ENCODE results near the gene PRELID1.
"Not testable (repeated sequence)": the region's sequence is repeated elsewhere in the genome, so short reads cannot be mapped to it uniquely, and the experiment has no call there.

PRELID1 gene

DNA sequence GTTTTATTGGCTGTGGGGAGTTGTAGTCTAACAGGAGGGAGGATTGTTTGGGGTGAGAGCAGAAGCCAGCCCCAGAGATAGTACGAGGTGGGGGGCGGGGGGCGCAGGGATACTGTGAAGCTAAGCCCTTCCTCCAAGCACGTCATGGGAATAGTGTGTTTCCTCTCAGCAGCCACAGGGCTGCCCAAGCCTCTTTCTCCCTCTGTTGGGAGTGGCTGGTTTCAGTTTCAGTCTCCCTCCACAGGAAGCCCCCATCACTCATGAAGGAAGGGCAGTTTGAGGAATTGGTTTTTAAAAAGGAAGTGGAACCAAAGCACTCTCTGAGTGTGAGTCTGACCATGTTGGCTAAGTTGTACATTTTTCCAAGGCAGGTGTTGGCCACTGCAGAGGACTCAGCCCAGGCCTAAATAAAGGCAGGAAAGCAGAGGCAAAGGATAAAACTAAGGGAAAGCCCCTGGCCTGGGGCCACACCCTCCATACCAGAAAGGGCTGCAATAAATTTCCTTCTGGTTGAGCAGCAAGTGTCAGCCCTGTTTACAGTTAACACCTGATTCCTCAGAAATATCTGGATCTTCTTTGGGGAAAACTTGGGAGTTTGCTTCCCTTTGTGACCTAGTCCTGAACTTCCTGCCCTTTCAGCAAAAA, 3.2 kb upstream of the PRELID1 start:
- no peak for DNase-seq (ENCODE audit: low read depth)

GRCh38 chr5:177300951-177301350, 2.6 kb upstream of the PRELID1 start:
- DNase-seq (ENCODE audit: low read depth) = no peak

- DNase-seq (ENCODE audit: low read depth) = no peak
These were observed 2.0 kb upstream of the PRELID1 start for GRCh38 chr5:177301503-177302165.

- DNase-seq (ENCODE audit: low read depth) = no peak
These were observed 1.1 kb upstream of the PRELID1 start for GRCh38 chr5:177302354-177303110.

DNA sequence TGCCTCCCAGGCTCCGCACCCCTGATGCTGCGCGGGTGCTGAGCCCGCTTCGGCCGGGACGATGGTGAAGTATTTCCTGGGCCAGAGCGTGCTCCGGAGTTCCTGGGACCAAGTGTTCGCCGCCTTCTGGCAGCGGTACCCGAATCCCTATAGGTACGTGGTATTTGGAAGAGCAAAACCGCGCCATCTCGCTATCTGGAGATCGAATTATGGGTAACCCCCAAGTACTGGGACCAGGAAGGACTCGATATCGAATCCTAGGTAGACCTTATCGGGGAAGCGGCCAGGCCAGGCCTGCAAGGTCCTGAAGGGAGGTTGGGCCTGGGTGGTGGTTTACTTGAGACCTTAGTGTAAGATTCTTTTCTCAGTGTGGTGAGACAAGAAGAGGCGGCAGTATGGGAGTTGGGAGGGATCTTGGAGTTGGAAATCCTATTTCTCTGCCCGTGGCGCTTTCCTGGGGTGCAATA, 359 bp downstream of the PRELID1 start:
- no peak for DNase-seq (ENCODE audit: low read depth)

DNA sequence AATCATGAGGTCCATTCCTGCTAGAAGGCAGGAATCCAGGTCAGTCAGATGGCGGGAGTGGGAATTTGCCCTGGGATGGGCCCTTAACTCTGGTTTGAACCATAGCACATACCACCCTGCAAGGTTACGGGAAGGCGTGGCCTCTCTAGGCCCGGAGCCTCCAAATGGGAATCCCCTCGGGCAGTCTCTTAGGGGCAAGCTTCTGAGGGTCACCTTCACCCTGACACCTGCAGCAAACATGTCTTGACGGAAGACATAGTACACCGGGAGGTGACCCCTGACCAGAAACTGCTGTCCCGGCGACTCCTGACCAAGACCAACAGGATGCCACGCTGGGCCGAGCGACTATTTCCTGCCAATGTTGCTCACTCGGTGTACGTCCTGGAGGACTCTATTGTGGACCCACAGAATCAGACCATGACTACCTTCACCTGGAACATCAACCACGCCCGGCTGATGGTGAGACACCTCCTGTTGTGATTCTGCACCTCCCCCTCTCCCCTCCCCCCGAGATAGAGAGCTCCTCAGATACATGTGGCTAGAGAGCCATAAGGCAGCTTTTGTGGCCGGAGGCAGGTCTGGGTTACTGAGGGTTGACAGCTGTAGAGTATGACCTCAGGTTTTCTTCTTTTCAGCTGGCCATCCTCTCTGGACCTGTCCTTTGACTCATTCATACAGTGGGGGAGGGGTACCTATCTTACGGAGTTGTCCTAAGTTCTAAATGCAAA, 957 bp downstream of the PRELID1 start:
- no peak for DNase-seq (ENCODE audit: low read depth)

DNA sequence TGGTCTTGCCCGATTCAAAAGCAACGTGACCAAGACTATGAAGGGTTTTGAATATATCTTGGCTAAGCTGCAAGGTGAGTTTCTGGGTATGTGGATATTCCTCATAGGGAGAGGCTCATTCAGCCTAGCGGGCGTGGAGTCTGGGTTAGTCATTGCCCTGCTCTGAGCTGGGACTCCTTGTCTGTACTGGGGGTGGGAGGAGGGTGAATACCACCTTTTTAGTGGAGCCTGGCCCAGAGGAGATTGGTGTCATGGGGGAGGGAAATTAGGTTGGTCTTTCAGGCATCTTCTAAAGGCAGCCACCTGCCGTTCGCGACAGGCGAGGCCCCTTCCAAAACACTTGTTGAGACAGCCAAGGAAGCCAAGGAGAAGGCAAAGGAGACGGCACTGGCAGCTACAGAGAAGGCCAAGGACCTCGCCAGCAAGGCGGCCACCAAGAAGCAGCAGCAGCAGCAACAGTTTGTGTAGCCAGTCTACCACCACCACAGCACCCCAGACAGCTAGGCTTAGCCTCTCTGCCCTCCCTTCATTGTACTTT, 2.6 kb downstream of the PRELID1 start:
- not testable (repeated sequence) for DNase-seq (ENCODE audit: low read depth)

DNA sequence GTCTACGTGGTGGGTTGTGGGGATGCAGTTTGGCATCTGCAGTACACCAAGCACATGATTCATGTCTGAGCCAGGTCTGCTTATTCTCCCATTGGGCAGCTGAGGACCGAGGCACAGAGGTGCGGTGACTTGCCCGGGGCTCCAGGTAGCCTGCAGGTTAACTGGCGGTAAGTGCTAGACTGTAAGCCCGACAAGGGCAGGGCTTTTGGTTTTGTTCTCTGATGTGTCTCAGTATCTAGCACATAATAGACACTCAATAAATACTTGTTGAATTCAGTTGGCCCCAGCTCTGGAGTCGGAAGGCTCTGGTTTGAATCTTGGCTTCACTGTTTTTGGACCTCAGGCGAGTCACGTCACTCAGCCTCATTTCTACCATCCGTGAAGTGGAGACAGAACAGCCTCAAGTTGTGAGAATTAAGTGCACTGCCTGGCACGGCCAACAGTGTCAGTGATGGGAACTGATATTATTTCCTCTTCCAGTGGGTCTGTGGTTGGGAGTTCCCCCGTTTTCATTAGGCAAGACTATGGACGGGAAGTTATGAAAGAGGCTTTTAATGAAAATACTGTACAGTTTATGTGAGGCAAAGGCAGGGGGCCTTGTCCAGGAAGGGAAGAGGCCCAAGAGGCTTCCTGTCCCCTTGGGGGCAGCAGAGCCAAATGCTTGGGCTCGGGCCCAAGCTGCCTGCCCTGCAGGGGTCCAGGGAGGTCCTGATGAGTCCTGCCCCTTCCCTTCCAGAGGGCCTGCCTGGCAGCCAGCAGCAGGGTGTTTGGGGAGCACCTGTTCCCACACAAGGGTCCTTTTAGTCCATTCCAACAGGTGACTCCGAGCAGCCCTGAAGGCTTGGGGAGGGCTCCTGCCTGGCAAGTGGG, 3.3 kb downstream of the PRELID1 start:
- no peak for DNase-seq (ENCODE audit: low read depth)

DNA sequence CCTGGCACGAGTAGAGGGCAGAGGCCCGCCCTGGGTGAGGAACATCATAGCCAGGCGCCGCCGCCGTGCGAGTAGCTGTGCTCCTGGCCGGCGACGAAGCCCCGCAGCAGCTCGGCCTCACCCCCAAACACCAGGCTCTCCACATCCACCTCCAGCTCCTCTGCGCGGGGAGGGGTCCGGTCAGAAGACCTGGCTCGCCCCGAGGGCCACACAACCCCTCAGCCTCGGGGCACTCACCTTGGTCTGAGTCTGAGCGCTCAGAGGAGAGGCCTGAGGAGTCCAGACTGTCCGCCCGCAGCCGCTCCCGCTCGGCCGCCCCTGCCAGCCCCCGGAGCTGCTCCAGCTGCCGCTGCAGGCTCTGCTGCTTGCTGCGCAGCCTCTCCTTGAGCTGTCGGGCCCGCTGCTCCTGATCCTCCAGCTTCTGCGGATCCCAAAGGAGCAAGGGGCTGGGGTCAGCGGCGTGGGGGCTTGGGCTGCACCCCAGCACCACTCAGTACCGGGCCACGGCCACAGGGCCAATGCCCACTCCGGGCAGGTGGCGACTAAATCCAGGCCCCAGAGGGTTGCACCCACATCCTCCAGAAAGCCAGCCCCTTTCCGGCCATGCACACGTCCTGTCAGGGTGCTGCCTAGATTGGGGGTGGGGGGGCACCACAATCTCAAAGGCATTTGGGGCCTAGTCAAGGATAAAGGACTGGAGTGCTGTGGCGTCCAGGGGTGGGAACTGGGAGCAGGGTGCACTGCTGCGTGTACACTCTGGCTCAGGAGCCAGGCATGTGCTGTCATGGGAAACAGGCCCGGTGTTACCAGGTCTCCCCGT, 4.2 kb downstream of the PRELID1 start:
- DNase-seq (ENCODE audit: low read depth) = no peak

- DNase-seq (ENCODE audit: low read depth) = no peak
These were observed 5.1 kb downstream of the PRELID1 start for GRCh38 chr5:177308740-177309139.

GRCh38 chr5:177309351-177310191, 6.0 kb downstream of the PRELID1 start:
- no peak for DNase-seq (ENCODE audit: low read depth)

DNA sequence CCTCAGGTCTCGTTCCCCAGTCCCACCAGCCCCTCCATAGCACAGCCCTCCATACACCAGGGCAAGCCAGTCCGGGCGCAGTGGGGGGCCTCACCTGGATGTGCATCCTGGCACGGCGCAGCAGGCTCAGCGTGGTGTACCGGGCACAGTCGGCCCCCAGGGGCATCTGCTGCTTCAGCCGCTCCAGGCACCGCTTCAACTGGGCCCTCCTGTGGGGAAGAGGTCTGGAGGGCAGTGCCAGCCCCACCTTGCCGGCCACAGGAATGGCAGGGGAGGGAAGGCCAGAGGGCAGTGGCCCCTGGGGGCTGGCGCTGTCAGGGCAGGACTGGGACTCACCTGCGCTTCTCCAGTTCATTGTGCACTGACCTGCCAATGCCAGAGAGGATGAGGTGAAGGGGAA, 6.7 kb downstream of the PRELID1 start:
- DNase-seq (ENCODE audit: low read depth) = no peak

DNA sequence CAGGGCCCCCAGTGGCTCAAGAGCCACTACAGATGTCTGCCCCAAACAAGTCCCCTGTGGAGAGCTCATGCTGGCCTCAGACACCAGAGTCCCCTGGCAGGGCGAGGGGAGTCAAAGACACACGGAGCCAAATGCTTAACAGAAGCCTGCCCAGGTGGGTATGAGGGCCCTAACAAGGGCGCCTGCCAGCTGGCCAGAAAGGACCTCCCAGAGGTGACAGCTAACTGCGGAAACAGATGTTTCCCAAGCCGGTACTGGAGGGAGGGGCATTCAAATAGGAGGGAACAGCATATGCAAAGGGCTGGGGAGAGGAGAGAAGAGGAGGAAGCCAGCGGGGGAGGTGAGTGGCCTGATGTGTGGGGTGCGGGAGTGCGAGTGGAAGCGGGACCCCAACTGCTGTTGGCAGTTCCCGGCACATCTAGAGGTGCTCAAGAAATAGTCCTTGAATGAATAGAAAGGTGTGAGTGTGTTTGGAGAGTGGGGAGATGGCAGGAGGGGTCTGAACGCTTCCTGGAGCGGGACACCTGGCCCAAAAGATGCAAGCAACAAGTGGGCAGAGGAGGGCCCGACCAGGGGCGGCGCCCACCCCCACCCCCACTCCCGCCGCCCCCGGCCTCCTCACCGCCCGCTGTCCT, 7.3 kb downstream of the PRELID1 start:
- no peak for DNase-seq (ENCODE audit: low read depth)

GRCh38 chr5:177311392-177311722, 7.8 kb downstream of the PRELID1 start:
- DNase-seq (ENCODE audit: low read depth) = no peak

DNA sequence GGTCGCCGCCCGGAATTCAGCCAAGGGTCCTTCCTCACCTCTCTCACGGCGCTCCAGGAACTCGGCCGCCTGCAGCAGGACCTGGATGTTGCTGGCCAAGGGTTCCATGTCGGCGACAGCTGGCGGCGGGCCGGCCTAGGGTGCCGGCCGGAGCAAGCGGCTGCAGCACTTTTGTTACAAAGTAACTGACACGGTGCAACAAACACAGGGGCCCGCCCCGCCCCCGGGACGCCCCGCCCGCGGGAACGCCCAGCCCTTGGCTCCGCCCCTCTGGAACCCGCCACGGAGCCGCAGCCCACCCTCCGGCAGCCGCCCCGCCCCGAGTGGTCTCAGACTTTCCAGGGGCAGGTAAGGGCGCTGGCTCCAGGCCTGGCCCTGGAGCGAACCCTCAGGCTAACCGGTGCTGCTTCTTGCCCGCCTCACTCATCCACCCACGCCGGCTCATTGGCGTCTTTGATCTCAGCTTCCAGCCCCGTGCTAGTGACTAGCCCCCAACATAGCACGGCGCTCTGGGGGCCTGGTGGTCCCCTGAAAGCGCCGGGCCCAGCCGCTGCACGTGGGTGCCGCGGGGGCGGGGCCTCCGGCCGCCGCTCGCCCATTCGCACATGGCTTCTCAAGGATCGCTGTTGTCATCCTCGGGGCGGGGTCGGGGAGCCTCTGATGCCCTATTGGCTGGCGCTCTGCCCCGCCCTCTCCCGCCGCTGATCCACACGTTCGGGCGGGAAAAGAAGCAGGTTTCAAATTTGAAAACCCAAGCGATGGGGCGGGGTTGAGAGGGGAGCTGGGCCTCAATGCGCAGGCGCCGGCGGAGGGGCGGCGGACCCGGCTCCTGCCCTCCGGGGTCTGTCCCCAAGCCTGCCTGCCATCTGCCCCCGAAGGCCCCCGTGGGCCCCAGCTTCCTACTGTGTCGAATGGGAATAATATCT, 8.4 kb downstream of the PRELID1 start, which contains the start of gene MXD3:
Gene MXD3, minus strand, starts transcription at position 176 of the 926 bp plus-strand sequence. Its CDS starts 68 bp downstream, at position 108.
- peak; percentile 39 for DNase-seq (ENCODE audit: low read depth)

DNA sequence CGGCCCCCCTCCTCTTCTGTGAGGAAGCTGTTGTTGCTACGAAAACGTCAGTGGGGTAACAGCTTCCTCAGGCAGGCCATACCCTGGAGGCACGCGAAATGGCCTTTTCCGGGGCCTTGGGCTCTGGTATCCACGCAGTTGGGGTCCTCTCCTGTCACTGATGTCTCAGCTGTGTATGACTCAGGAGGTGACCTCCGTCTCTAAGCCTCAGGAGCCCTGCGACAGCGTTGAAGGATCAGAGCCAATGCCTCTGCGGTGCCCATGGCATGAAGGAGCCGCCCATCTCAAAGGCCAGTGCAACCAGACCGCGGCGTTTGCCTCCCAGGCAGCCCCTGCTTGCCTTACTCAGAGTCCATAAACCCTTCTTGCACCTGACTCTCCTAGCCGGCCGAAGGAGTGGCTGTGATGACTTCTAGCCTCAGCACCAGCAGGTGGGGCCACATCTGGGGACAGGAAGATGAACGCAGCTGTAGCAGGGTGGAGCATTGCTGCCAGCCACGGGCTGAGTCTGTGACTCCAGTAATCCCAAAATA, 9.1 kb downstream of the PRELID1 start:
- no peak for DNase-seq (ENCODE audit: low read depth)

DNA sequence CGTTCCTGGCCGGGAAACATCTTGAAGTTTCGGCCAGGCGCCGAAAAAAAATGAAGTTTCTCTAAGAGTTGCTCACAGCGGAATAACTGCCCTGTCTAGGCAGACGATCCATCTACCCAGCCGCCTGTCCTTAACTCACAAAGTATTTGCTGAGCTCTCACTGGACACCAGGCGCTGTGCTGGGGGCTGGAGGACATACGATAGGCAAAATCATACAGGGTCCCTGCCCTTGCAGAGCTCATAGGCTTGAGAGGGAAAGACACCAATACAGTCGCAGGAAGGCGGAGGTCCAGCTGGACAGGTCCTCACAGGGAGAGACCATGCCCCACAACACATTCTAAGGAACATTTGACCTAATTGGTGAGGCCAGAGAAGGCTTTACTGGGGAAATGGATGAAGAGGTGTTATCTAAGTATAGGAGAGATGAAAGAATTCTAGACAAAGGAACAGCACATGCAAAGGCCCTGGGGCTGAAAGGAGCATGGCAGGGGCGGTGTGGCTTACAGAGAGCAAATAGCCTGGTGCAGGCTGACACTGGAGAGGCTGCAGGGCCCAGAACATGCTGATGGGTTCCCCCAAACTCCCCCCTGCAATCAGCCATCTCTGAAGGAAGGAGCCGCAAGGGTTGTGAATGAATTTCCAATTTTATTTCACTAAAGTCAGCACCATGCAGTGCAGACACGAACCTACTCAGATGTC, 10.1 kb downstream of the PRELID1 start:
- DNase-seq (ENCODE audit: low read depth) = no peak

All from GM04503 (cell line).